ENCODE measurements around the gene WDR11.

WDR11 gene

GRCh38 chr10:120926611-120927010 lies 75.4 kb downstream of the WDR11 start:
- no peak for DNase-seq (ENCODE audit: low read depth in 2 of 2)
- no peak for TF ChIP-seq CTCF (IDR thresholded peaks at IDR 0.05; ENCODE audit: low read depth, low read length)
- H3K4me3 ChIP-seq (replicated peaks in 1 of 2; ENCODE audit: low read depth in 2 of 2, low read length in 2 of 2): no peak overlapping the region

- no peak for TF ChIP-seq CTCF (IDR thresholded peaks at IDR 0.05; ENCODE audit: low read depth, low read length)
- H3K4me3 ChIP-seq (replicated peaks in 1 of 2; ENCODE audit: low read depth in 2 of 2, low read length in 2 of 2): no peak overlapping the region
- no peak for DNase-seq (ENCODE audit: low read depth in 2 of 2)
Measured at GRCh38 chr10:120927352-120927751, 76.2 kb downstream of the WDR11 start.

- DNase-seq (ENCODE audit: low read depth in 2 of 2): no peak
- TF ChIP-seq CTCF (IDR thresholded peaks at IDR 0.05; ENCODE audit: low read depth, low read length): no peak
- no peak overlapping the region for H3K4me3 ChIP-seq (replicated peaks in 1 of 2; ENCODE audit: low read depth in 2 of 2, low read length in 2 of 2)
Measured at GRCh38 chr10:120929166-120929565, 78.0 kb downstream of the WDR11 start.

- TF ChIP-seq CTCF (IDR thresholded peaks at IDR 0.05; ENCODE audit: low read depth, low read length): no peak
- H3K4me3 ChIP-seq (replicated peaks in 1 of 2; ENCODE audit: low read depth in 2 of 2, low read length in 2 of 2): no peak overlapping the region
- DNase-seq (ENCODE audit: low read depth in 2 of 2): no peak
Measured at GRCh38 chr10:120931423-120931822, 80.3 kb downstream of the WDR11 start.

- no peak for DNase-seq (ENCODE audit: low read depth in 2 of 2)
- H3K4me3 ChIP-seq (replicated peaks in 1 of 2; ENCODE audit: low read depth in 2 of 2, low read length in 2 of 2): no peak overlapping the region
- TF ChIP-seq CTCF (IDR thresholded peaks at IDR 0.05; ENCODE audit: low read depth, low read length): no peak
Measured at GRCh38 chr10:120931999-120932398, 80.8 kb downstream of the WDR11 start.

GRCh38 chr10:120938822-120939221 lies 87.7 kb downstream of the WDR11 start:
- no peak overlapping the region for H3K4me3 ChIP-seq (replicated peaks in 1 of 2; ENCODE audit: low read depth in 2 of 2, low read length in 2 of 2)
- no peak for DNase-seq (ENCODE audit: low read depth in 2 of 2)
- TF ChIP-seq CTCF (IDR thresholded peaks at IDR 0.05; ENCODE audit: low read depth, low read length): no peak

- no peak overlapping the region for H3K4me3 ChIP-seq (replicated peaks in 1 of 2; ENCODE audit: low read depth in 2 of 2, low read length in 2 of 2)
- no peak for TF ChIP-seq CTCF (IDR thresholded peaks at IDR 0.05; ENCODE audit: low read depth, low read length)
- no peak for DNase-seq (ENCODE audit: low read depth in 2 of 2)
Measured at GRCh38 chr10:120940299-120940900, 89.2 kb downstream of the WDR11 start.

Data from cardiac fibroblast (primary cell).